KOPT-K1 (cell line): ENCODE measurements around the gene RTL1.

Source experiments
- H3K27ac ChIP-seq: fragments of 200-600 bp; sonication (generic); 2 replicates; pipeline ENCODE4 v1.5.1; 2016; ENCODE audit warnings: antibody characterized with exemption, mild to moderate bottlenecking, low read depth, low read length; ENCODE audit not compliant: poor library complexity, severe bottlenecking
- H3K36me3 ChIP-seq: fragments of 200-600 bp; sonication (generic); 2 replicates; pipeline ENCODE4 v1.5.1; 2017; ENCODE audit warnings: antibody characterized with exemption, mild to moderate bottlenecking, low read length, moderate library complexity; ENCODE audit not compliant: insufficient read depth
- H3K9me3 ChIP-seq: fragments of 200-600 bp; sonication (generic); 2 replicates; pipeline ENCODE4 v1.5.1; 2017; ENCODE audit warnings: antibody characterized with exemption, low read length, mild to moderate bottlenecking; ENCODE audit not compliant: insufficient read depth, poor library complexity, severe bottlenecking

RTL1 gene

GRCh38 chr14:100857233-100857922 lies 46.1 kb downstream of the RTL1 start:
- H3K9me3 ChIP-seq: no peaks in the 10 kb centered on the region
- H3K27ac ChIP-seq: no peak overlapping the region
- H3K36me3 ChIP-seq: no peaks in the 10 kb centered on the region

GRCh38 chr14:100856056-100856950 lies 47.2 kb downstream of the RTL1 start:
- H3K27ac ChIP-seq: no peak overlapping the region
- H3K36me3 ChIP-seq: no peaks in the 10 kb centered on the region
- H3K9me3 ChIP-seq: no peaks in the 10 kb centered on the region

- H3K27ac ChIP-seq: no peak overlapping the region
- H3K36me3 ChIP-seq: no peaks in the 10 kb centered on the region
- H3K9me3 ChIP-seq: no peaks in the 10 kb centered on the region
These were observed 48.1 kb downstream of the RTL1 start for GRCh38 chr14:100855256-100855930.

- no peak overlapping the region for H3K27ac ChIP-seq
- no peaks in the 10 kb centered on the region for H3K36me3 ChIP-seq
- no peaks in the 10 kb centered on the region for H3K9me3 ChIP-seq
These were observed 49.1 kb downstream of the RTL1 start for GRCh38 chr14:100854435-100854834.

GRCh38 chr14:100851946-100852620 lies 51.4 kb downstream of the RTL1 start:
- Histone ChIP-seq H3K27ac (no peak overlapping the region), H3K9me3 (no peaks in the 10 kb centered on the region), H3K36me3 (no peaks in the 10 kb centered on the region)

GRCh38 chr14:100851586-100851916 lies 52.0 kb downstream of the RTL1 start:
- Histone ChIP-seq H3K9me3 (no peaks in the 10 kb centered on the region), H3K36me3 (no peaks in the 10 kb centered on the region), H3K27ac (no peak overlapping the region)

GRCh38 chr14:100850841-100851585 lies 52.5 kb downstream of the RTL1 start:
- Histone ChIP-seq H3K36me3 (no peaks in the 10 kb centered on the region), H3K9me3 (no peaks in the 10 kb centered on the region), H3K27ac (no peak overlapping the region)

GRCh38 chr14:100849115-100849781 lies 54.3 kb downstream of the RTL1 start:
- peak overlapping the region; percentile 38 for H3K27ac ChIP-seq
- H3K9me3 ChIP-seq: no peaks in the 10 kb centered on the region
- no peaks in the 10 kb centered on the region for H3K36me3 ChIP-seq

GRCh38 chr14:100846309-100846859 lies 57.1 kb downstream of the RTL1 start:
- no peaks in the 10 kb centered on the region for H3K9me3 ChIP-seq
- no peaks in the 10 kb centered on the region for H3K36me3 ChIP-seq
- H3K27ac ChIP-seq: no peak overlapping the region

- Histone ChIP-seq H3K36me3 (no peaks in the 10 kb centered on the region), H3K27ac (no peak overlapping the region), H3K9me3 (no peaks in the 10 kb centered on the region)
These were observed 58.2 kb downstream of the RTL1 start for GRCh38 chr14:100845341-100845740.

- Histone ChIP-seq H3K27ac (no peak overlapping the region), H3K9me3 (no peaks in the 10 kb centered on the region), H3K36me3 (no peaks in the 10 kb centered on the region)
These were observed 58.7 kb downstream of the RTL1 start for GRCh38 chr14:100844846-100845245.

GRCh38 chr14:100844421-100844820 lies 59.1 kb downstream of the RTL1 start:
- H3K36me3 ChIP-seq: no peaks in the 10 kb centered on the region
- H3K27ac ChIP-seq: no peak overlapping the region
- H3K9me3 ChIP-seq: no peaks in the 10 kb centered on the region

- Histone ChIP-seq H3K36me3 (no peaks in the 10 kb centered on the region), H3K9me3 (no peaks in the 10 kb centered on the region), H3K27ac (no peak overlapping the region)
These were observed 59.5 kb downstream of the RTL1 start for GRCh38 chr14:100844082-100844408.

GRCh38 chr14:100842799-100843198 lies 60.7 kb downstream of the RTL1 start:
- no peaks in the 10 kb centered on the region for H3K36me3 ChIP-seq
- no peaks in the 10 kb centered on the region for H3K9me3 ChIP-seq
- no peak overlapping the region for H3K27ac ChIP-seq
